H9 (cell line): Measurements from ENCODE around the gene C1QL4. TPM values are rescaled to one million over a fixed set of nuclear protein-coding genes. Genes with fewer than 3 reads are reported as not detected.

ENCODE experiments used
- DNase-seq: peaks from one replicate; pipeline ENCODE4 v3.0.0-alpha.2; 2017
- H2AFZ ChIP-seq: one replicate; pipeline ENCODE4 v1.6.1; 2013; ENCODE audit warnings: mild to moderate bottlenecking, low read length, control low read depth, moderate library complexity
- H2AK5ac ChIP-seq: 2 replicates; pipeline ENCODE4 v1.6.1; 2013; ENCODE audit warnings: low read length, control low read depth, mixed read lengths; ENCODE audit not compliant: insufficient read length
- H2BK120ac ChIP-seq: one replicate; pipeline ENCODE4 v1.6.1; 2013; ENCODE audit warnings: low read depth, mild to moderate bottlenecking, low read length, control low read depth, inconsistent platforms; ENCODE audit not compliant: poor library complexity, severe bottlenecking
- H2BK12ac ChIP-seq: 2 replicates; pipeline ENCODE4 v1.6.1; 2013; ENCODE audit warnings: low read length, control low read depth, mixed read lengths, low read depth; ENCODE audit not compliant: insufficient read length
- H2BK15ac ChIP-seq: 2 replicates; pipeline ENCODE4 v1.6.1; 2013; ENCODE audit warnings: low read depth, low read length, control low read depth
- H2BK20ac ChIP-seq: one replicate; pipeline ENCODE4 v1.6.1; 2013; ENCODE audit warnings: low read depth, mild to moderate bottlenecking, low read length, control low read depth, inconsistent platforms; ENCODE audit not compliant: poor library complexity, severe bottlenecking
- H2BK5ac ChIP-seq: 2 replicates; pipeline ENCODE4 v1.6.1; 2013; ENCODE audit warnings: low read length, control low read depth, mixed read lengths; ENCODE audit not compliant: insufficient read length
- H3K14ac ChIP-seq: 2 replicates; pipeline ENCODE4 v1.6.1; 2013; ENCODE audit warnings: low read length, control low read depth; ENCODE audit not compliant: insufficient read depth
- H3K18ac ChIP-seq: 2 replicates; pipeline ENCODE4 v1.6.1; 2013; ENCODE audit warnings: low read depth, mild to moderate bottlenecking, mixed read lengths, low read length, control low read depth; ENCODE audit not compliant: insufficient read length
- H3K23ac ChIP-seq: 2 replicates; pipeline ENCODE4 v1.6.1; 2013; ENCODE audit warnings: low read length, control low read depth, mixed read lengths, low read depth; ENCODE audit not compliant: insufficient read length
- H3K23me2 ChIP-seq: 2 replicates; pipeline ENCODE4 v1.6.1; 2013; ENCODE audit warnings: low read depth, mild to moderate bottlenecking, mixed read lengths, low read length, control low read depth; ENCODE audit not compliant: insufficient read length, poor library complexity, severe bottlenecking
- H3K27ac ChIP-seq: 2 replicates; pipeline ENCODE4 v1.5.1; 2013; ENCODE audit warnings: low read length, control low read depth, mixed read lengths, low read depth; ENCODE audit not compliant: insufficient read length
- H3K27me3 ChIP-seq: 2 replicates; pipeline ENCODE4 v1.6.1; 2013; ENCODE audit warnings: low read length, control low read depth, inconsistent platforms; ENCODE audit not compliant: insufficient read depth
- H3K4ac ChIP-seq: 2 replicates; pipeline ENCODE4 v1.6.1; 2013; ENCODE audit warnings: low read depth, mild to moderate bottlenecking, control low read depth, inconsistent platforms, low read length, moderate library complexity
- H3K4me1 ChIP-seq: 2 replicates; pipeline ENCODE4 v1.6.1; 2013; ENCODE audit warnings: low read length, control low read depth, inconsistent platforms; ENCODE audit not compliant: insufficient read depth
- H3K4me2 ChIP-seq: 2 replicates; pipeline ENCODE4 v1.6.1; 2013; ENCODE audit warnings: low read length, control low read depth, mixed read lengths; ENCODE audit not compliant: insufficient read length, insufficient read depth
- H3K56ac ChIP-seq: 2 replicates; pipeline ENCODE4 v1.6.1; 2013; ENCODE audit warnings: low read depth, mild to moderate bottlenecking, mixed read lengths, low read length, control low read depth; ENCODE audit not compliant: insufficient read length
- H3K79me1 ChIP-seq: 2 replicates; pipeline ENCODE4 v1.6.1; 2013; ENCODE audit warnings: low read depth, mild to moderate bottlenecking, moderate library complexity, low read length, control low read depth, inconsistent platforms; ENCODE audit not compliant: insufficient read depth, poor library complexity, severe bottlenecking
- H3K79me2 ChIP-seq: 2 replicates; pipeline ENCODE4 v1.6.1; 2013; ENCODE audit warnings: low read length, control low read depth, inconsistent platforms; ENCODE audit not compliant: insufficient read depth
- H3K9ac ChIP-seq: 2 replicates; pipeline ENCODE4 v1.6.1; 2013; ENCODE audit warnings: low read length, control low read depth, mixed read lengths; ENCODE audit not compliant: insufficient read length; ENCODE audit errors: extremely low read depth
- H3K9me3 ChIP-seq: one replicate; pipeline ENCODE4 v1.6.1; 2013; ENCODE audit warnings: low read depth, low read length, inconsistent platforms; ENCODE audit not compliant: control insufficient read depth
- H3T11ph ChIP-seq: one replicate; pipeline ENCODE4 v1.6.1; 2013; ENCODE audit warnings: mild to moderate bottlenecking, low read length, control low read depth, inconsistent platforms
- H4K20me1 ChIP-seq: one replicate; pipeline ENCODE4 v1.6.1; 2013; ENCODE audit not compliant: control insufficient read depth, insufficient read length, insufficient read depth
- H4K5ac ChIP-seq: 2 replicates; pipeline ENCODE4 v1.6.1; 2013; ENCODE audit warnings: low read depth, mild to moderate bottlenecking, mixed read lengths, low read length, control low read depth; ENCODE audit not compliant: insufficient read length
- H4K8ac ChIP-seq: replicated peaks from 2 replicates; pipeline ENCODE4 v1.6.1; 2013; ENCODE audit warnings: low read length, control low read depth, mixed read lengths, low read depth; ENCODE audit not compliant: insufficient read length
- H4K91ac ChIP-seq: 2 replicates; pipeline ENCODE4 v1.6.1; 2013; ENCODE audit warnings: low read depth, mild to moderate bottlenecking, moderate library complexity, mixed read lengths, low read length, control low read depth; ENCODE audit not compliant: insufficient read length
- H3K27ac Mint-ChIP-seq, 3 experiments: 2 replicates in 2 of 3; 3 replicates in 1 of 3; pipeline ENCODE4 v1.8.0; 2020 to 2021; ENCODE audit warnings: mixed read lengths in 3 of 3, mild to moderate bottlenecking in 1 of 3, moderate library complexity in 1 of 3
- H3K27me3 Mint-ChIP-seq: 2 replicates; pipeline ENCODE4 v1.8.0; 2021; ENCODE audit warnings: low read depth, mild to moderate bottlenecking, moderate library complexity, mixed read lengths
- H3K36me3 Mint-ChIP-seq, 3 experiments: 2 replicates in 2 of 3; 3 replicates in 1 of 3; pipeline ENCODE4 v1.8.0; 2020 to 2021; ENCODE audit warnings: low read depth in 3 of 3, mixed read lengths in 3 of 3; ENCODE audit not compliant: insufficient read depth in 1 of 3
- H3K4me1 Mint-ChIP-seq, 2 experiments: 2 replicates each; pipeline ENCODE4 v1.8.0; 2020; ENCODE audit warnings: mixed read lengths in 2 of 2
- H3K4me3 Mint-ChIP-seq, 2 experiments: 2 replicates in 1 of 2; 3 replicates in 1 of 2; pipeline ENCODE4 v1.8.0; 2020 to 2021; ENCODE audit warnings: mild to moderate bottlenecking in 2 of 2, mixed read lengths in 2 of 2, moderate library complexity in 1 of 2
- H3K9me3 Mint-ChIP-seq, 2 experiments: 2 replicates in 1 of 2; 3 replicates in 1 of 2; pipeline ENCODE4 v1.8.0; 2020; ENCODE audit warnings: mild to moderate bottlenecking in 2 of 2, mixed read lengths in 2 of 2, moderate library complexity in 1 of 2
- CTCF ChIP-seq: fragments of 200-600 bp; sonication (generic); conservative IDR thresholded peaks from 3 replicates; pipeline ENCODE4 v1.8.0; 2021; ENCODE audit warnings: antibody characterized with exemption, mild to moderate bottlenecking
- WGBS: extraction: QIAGEN DNeasy Blood & Tissue Kit; methylation state at CpG from one replicate; pipeline ENCODE4 v1.1.7; 2013; ENCODE audit warnings: missing lambda C conversion rate, low lambda C conversion rate, mixed read lengths; ENCODE audit not compliant: insufficient read length; ENCODE audit errors: extremely low coverage; 5-methylcytosine and 5-hydroxymethylcytosine counted together
- total RNA-seq: library from RNA; stranded (reverse); gene quantifications from 2 replicates; pipeline ENCODE4 v1.2.1, GENCODE V29; 2021

The C1QL4 gene
- total RNA-seq, 1 experiment from 2014 or later: 1.9 TPM

- H2AK5ac ChIP-seq: no peak overlapping the region
- no peak overlapping the region for H4K91ac ChIP-seq
- no peaks in the 10 kb centered on the region for H3K79me2 ChIP-seq
- no peak overlapping the region for H3K9ac ChIP-seq
- 0 out of 2 replicates have a peak, but pooled peaks cover 2% of the 10 kb centered on the region for H3K27me3 ChIP-seq
- no peak overlapping the region for H3K18ac ChIP-seq
- H3K23me2 ChIP-seq: no peaks in the 10 kb centered on the region
- no peak overlapping the region for H3K56ac ChIP-seq
- H4K20me1 ChIP-seq: no peaks in the 10 kb centered on the region
- no peak overlapping the region for H3K4ac ChIP-seq
- no peak overlapping the region for H3K4me2 ChIP-seq
- no peak overlapping the region for H2BK15ac ChIP-seq
- no peak overlapping the region for H3K14ac ChIP-seq
- H4K8ac ChIP-seq: no peak overlapping the region
- Mint-ChIP-seq H3K27ac (no peak overlapping the region), H3K9me3 (no peaks in the 10 kb centered on the region; a peak in 1 of 5 replicates), H3K27me3 (peaks cover 21% of the 10 kb centered on the region), H3K4me3 (no peak overlapping the region), H3K4me1 (peaks cover 2% of the 10 kb centered on the region in 2 experiments), H3K36me3 (no peaks in the 10 kb centered on the region)
- H3K9me3 ChIP-seq: no peaks in the 10 kb centered on the region
- no peak overlapping the region for H3K23ac ChIP-seq
- no peak overlapping the region for H4K5ac ChIP-seq
- no peaks in the 10 kb centered on the region for H3K4me1 ChIP-seq
- no peak overlapping the region for H3K27ac ChIP-seq
- DNase-seq: no peak
- no peak overlapping the region for H2BK12ac ChIP-seq
- TF ChIP-seq CTCF: no peak
- no peak overlapping the region for H2BK5ac ChIP-seq
- no peak overlapping the region for H2BK120ac ChIP-seq
- WGBS: no CpG with 5 or more reads among the region's 1 CpG
- H2AFZ ChIP-seq: no peak overlapping the region
- no peak overlapping the region for H2BK20ac ChIP-seq
- no peak overlapping the region for H3T11ph ChIP-seq
- no peaks in the 10 kb centered on the region for H3K79me1 ChIP-seq
These were observed 25.1 kb upstream of the C1QL4 start for GRCh38 chr12:49362077-49362476.
